ENCODE measurements around the gene ZNF329. TPM values are rescaled to one million over a fixed set of nuclear protein-coding genes. Genes with fewer than 3 reads are reported as not detected.
A peak's percentile ranks its signal among the peaks of the same experiment; 100 is the strongest.

The ZNF329 gene
- total RNA-seq, 1 experiment from 2014 or later, result 10.6 TPM

- POLR2A ChIA-PET (ENCODE audit: unreplicated experiment), result interaction anchor here (0.6 kb wide), 1 partner anchor 371 kb away, joined by 5 read pairs; no protein-coding TSS in a partner anchor
- no peak within 1 kb of the TSS for H3K27ac ChIP-seq
- CTCF ChIA-PET, result no interaction called here
- H3K4me2 ChIP-seq, result peak within 1 kb of the TSS; percentile 89
- H3K4me3 ChIP-seq, result peak within 1 kb of the TSS; percentile 71
- BruUV-seq (replicated peaks), result no TSS peak
- peaks cover 60% of the 10 kb centered on the region for H3K9me3 ChIP-seq (ENCODE audit: insufficient read depth, low read depth)
- H3K36me3 ChIP-seq (ENCODE audit: low read depth), result 0 out of 2 replicates have a peak, but pooled peaks cover 7% of the 10 kb centered on the region
- H3F3A ChIP-seq (ENCODE audit: insufficient read depth, low read depth), result no peaks in the 10 kb centered on the region
- no peaks in the 10 kb centered on the region for H3K4me1 ChIP-seq (replicated peaks; ENCODE audit: insufficient read depth)
- H4K20me1 ChIP-seq (ENCODE audit: insufficient read depth), result no peaks in the 10 kb centered on the region
- TF ChIP-seq CTCF (conservative IDR thresholded peaks at IDR 0.05), result no peak
- TF ChIP-seq EZH2 (IDR thresholded peaks at IDR 0.05; ENCODE audit: low read depth), result no peak
- no peaks in the 10 kb centered on the region for H3K9me2 ChIP-seq (ENCODE audit: insufficient read depth)
- H2AFZ ChIP-seq, result peak within 1 kb of the TSS; percentile 99
- H3K27me3 ChIP-seq (ENCODE audit: insufficient read depth, low read depth), result no peaks in the 10 kb centered on the region
- H3K79me2 ChIP-seq (ENCODE audit: low read depth), result peaks cover 13% of the 10 kb centered on the region
- peak; percentile 96 to 99 for DNase-seq
- intact Hi-C loops (cut with micrococcal nuclease; ENCODE audit: unreplicated experiment), result loop anchor here (1.0 kb wide), 2 partner anchors 52 to 85 kb away; partner anchors contain the start of genes ZNF274 and ZNF329
Measured at GRCh38 chr19:58097781-58098681, 52.6 kb downstream of the ZNF329 start, which contains the start of gene ZSCAN18. Gene ZSCAN18, minus strand, starts transcription at chr19:58098231. Its CDS starts 7,964 bp downstream, at chr19:58090267.

- Histone ChIP-seq H3F3A (ENCODE audit: insufficient read depth, low read depth) (no peaks in the 10 kb centered on the region), H4K20me1 (ENCODE audit: insufficient read depth) (no peaks in the 10 kb centered on the region), H3K27me3 (ENCODE audit: insufficient read depth, low read depth) (no peaks in the 10 kb centered on the region), H3K27ac (no peak overlapping the region), H3K9me2 (ENCODE audit: insufficient read depth) (no peaks in the 10 kb centered on the region), H3K36me3 (ENCODE audit: low read depth) (0 out of 2 replicates have a peak, but pooled peaks cover 7% of the 10 kb centered on the region), H3K4me2 (peak overlapping the region; percentile 89), H3K9me3 (ENCODE audit: insufficient read depth, low read depth) (peaks cover 57% of the 10 kb centered on the region), H3K4me1 (replicated peaks; ENCODE audit: insufficient read depth) (no peaks in the 10 kb centered on the region), H3K4me3 (peak overlapping the region; percentile 71; the same call in 1 of the 2 replicates), H2AFZ (no peak overlapping the region), H3K79me2 (ENCODE audit: low read depth) (peaks cover 13% of the 10 kb centered on the region)
- CTCF ChIA-PET, result no interaction called here
- intact Hi-C loops (cut with micrococcal nuclease; ENCODE audit: unreplicated experiment), result no loop called here
- no peak for DNase-seq
- BruUV-seq (replicated peaks), result no TSS peak
- TF ChIP-seq EZH2 (IDR thresholded peaks at IDR 0.05; ENCODE audit: low read depth), result no peak
- no peak for TF ChIP-seq CTCF (conservative IDR thresholded peaks at IDR 0.05)
- POLR2A ChIA-PET (ENCODE audit: unreplicated experiment), result interaction anchor here (0.6 kb wide), 1 partner anchor 371 kb away, joined by 5 read pairs; no protein-coding TSS in a partner anchor
Measured at GRCh38 chr19:58097349-58097748, 53.2 kb downstream of the ZNF329 start.

- Histone ChIP-seq H4K20me1 (ENCODE audit: insufficient read depth) (no peaks in the 10 kb centered on the region), H2AFZ (no peak overlapping the region), H3K4me1 (replicated peaks; ENCODE audit: insufficient read depth) (no peaks in the 10 kb centered on the region), H3K9me3 (ENCODE audit: insufficient read depth, low read depth) (peaks cover 53% of the 10 kb centered on the region), H3K27ac (no peak overlapping the region), H3K9me2 (ENCODE audit: insufficient read depth) (no peaks in the 10 kb centered on the region), H3K79me2 (ENCODE audit: low read depth) (peaks cover 13% of the 10 kb centered on the region), H3K36me3 (ENCODE audit: low read depth) (0 out of 2 replicates have a peak, but pooled peaks cover 11% of the 10 kb centered on the region), H3K27me3 (ENCODE audit: insufficient read depth, low read depth) (no peaks in the 10 kb centered on the region), H3K4me3 (peak overlapping the region; percentile 71; the same call in 1 of the 2 replicates), H3F3A (ENCODE audit: insufficient read depth, low read depth) (no peaks in the 10 kb centered on the region), H3K4me2 (peak overlapping the region; percentile 89)
- intact Hi-C loops (cut with micrococcal nuclease; ENCODE audit: unreplicated experiment), result no loop called here
- BruUV-seq (replicated peaks), result TSS peak; percentile 70
- ChIA-PET CTCF (no interaction called here), POLR2A (ENCODE audit: unreplicated experiment) (interaction anchor here (0.6 kb wide), 1 partner anchor 38 kb away, joined by 4 read pairs; no protein-coding TSS in a partner anchor)
- TF ChIP-seq EZH2 (IDR thresholded peaks at IDR 0.05; ENCODE audit: low read depth) (no peak), CTCF (conservative IDR thresholded peaks at IDR 0.05) (no peak)
- DNase-seq, result no peak
Measured at GRCh38 chr19:58096884-58097283, 53.7 kb downstream of the ZNF329 start.
